GM19238 (cell line): ENCODE data around the gene ZNF547.
"Not testable (repeated sequence)": the region's sequence is repeated elsewhere in the genome, so short reads cannot be mapped to it uniquely, and the experiment has no call there.

Source experiments
- DNase-seq: peaks from one replicate; pipeline ENCODE4 v3.0.0; 2011; ENCODE audit warnings: low spot score; ENCODE audit not compliant: insufficient read length

Gene ZNF547

GRCh38 chr19:57374179-57374578 lies 10.8 kb downstream of the ZNF547 start:
- DNase-seq: no peak

DNA sequence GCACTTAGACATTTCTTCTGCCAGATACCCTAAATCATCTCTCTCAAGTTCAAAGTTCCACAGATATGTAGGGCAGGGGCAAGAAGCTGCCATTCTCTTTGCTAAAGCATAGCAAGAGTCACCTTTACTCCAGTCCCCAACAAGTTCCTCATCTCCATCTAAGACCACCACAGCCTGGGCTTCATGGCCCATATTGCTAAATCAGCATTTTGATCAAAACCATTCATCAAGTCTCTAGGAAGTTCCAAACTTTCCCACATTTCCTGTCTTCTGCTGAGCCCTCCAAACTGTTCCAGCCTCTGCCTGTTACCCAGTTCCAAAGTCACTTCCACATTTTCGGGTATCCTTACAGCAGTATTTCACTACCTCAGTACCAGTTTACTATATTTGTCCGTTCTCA lies 11.3 kb downstream of the ZNF547 start:
- not testable (repeated sequence) for DNase-seq

- DNase-seq: no peak
Measured at GRCh38 chr19:57376151-57376550, 12.8 kb downstream of the ZNF547 start.

DNA sequence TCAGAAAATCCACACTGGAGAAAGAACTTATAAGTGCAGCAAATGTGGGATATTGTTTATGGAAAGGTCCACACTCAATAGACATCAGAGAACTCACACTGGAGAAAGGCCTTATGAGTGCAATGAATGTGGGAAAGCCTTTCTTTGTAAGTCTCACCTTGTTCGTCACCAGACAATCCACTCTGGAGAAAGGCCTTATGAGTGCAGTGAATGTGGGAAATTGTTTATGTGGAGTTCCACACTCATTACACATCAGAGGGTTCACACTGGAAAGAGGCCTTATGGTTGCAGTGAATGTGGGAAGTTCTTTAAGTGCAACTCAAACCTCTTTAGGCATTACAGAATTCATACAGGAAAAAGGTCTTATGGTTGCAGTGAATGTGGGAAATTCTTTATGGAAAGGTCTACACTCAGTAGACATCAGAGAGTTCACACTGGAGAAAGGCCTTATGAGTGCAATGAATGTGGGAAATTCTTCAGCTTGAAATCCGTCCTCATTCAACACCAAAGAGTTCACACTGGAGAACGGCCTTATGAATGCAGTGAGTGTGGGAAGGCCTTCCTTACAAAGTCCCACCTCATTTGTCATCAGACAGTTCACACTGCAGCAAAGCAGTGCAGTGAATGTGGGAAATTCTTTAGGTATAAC lies 14.3 kb downstream of the ZNF547 start:
- DNase-seq: no peak

DNA sequence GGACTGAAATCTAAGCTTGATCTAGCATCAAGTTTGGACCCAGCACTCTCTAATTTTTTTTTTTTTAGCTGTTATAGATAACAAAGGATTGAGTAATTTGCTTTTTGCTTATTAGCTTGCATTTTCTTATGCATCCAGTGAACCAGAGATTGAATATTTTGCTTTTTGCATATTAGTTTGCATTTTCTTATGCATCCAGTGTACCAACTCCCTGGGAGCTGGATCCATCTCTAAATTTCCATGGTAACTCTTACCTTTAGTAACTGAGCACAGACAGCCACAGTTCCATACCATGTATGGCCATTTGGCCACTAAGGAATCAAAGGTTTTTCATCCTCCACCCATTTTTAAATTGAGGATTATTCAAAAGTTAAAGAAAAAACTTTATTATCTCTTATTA lies 17.6 kb downstream of the ZNF547 start:
- no peak for DNase-seq

DNA sequence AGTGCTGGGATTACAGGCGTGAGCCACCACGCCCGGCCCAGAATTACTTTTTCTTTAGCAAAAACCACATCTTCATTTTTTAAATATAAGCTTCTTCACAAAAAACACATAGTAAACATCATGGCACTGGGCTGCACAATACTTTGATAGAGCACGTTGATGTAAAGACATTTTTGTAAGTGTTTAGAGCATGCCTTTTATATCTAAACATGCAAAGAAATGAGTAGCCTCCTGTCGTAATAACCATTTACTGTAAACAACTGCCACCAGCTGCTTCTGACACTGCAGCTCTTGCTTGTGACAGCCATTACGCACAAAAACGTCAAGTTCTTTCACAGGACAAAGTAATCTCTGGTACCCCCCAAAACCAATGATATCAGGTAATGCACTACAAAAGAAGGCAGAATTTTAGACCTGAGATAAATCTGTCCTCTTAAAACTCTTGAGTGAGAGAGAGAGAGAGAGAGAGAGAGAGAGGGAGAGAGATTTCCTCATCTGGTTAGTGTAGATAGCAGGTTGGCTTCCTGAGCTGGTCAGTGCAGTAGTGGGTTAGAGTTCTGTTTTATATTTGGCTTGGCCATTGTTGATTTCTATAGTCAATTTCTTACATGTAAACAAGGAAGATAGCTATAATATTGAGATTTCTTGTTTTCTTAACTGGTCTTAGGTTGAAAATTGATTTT lies 19.6 kb downstream of the ZNF547 start:
- DNase-seq: no peak

- no peak for DNase-seq
Measured at GRCh38 chr19:57389194-57389729, 25.9 kb downstream of the ZNF547 start.

- DNase-seq: peak; percentile 81
Measured at GRCh38 chr19:57389730-57390598, 26.6 kb downstream of the ZNF547 start, which contains the start of gene ZNF548. Gene ZNF548 (plus strand): TSS chr19:57389854. CDS start chr19:57390100, 246 bp downstream.

- DNase-seq: no peak
Measured at GRCh38 chr19:57395710-57396109, 32.4 kb downstream of the ZNF547 start.

DNA sequence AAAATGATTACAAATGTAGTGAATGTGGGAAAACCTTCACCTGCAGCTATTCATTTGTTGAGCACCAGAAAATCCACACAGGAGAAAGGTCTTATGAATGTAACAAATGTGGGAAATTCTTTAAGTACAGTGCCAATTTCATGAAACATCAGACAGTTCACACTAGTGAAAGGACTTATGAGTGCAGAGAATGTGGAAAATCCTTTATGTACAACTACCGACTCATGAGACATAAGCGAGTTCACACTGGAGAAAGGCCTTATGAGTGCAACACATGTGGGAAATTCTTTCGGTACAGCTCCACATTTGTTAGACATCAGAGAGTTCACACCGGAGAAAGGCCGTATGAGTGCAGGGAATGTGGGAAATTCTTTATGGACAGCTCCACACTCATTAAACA lies 35.5 kb downstream of the ZNF547 start:
- no peak for DNase-seq

DNA sequence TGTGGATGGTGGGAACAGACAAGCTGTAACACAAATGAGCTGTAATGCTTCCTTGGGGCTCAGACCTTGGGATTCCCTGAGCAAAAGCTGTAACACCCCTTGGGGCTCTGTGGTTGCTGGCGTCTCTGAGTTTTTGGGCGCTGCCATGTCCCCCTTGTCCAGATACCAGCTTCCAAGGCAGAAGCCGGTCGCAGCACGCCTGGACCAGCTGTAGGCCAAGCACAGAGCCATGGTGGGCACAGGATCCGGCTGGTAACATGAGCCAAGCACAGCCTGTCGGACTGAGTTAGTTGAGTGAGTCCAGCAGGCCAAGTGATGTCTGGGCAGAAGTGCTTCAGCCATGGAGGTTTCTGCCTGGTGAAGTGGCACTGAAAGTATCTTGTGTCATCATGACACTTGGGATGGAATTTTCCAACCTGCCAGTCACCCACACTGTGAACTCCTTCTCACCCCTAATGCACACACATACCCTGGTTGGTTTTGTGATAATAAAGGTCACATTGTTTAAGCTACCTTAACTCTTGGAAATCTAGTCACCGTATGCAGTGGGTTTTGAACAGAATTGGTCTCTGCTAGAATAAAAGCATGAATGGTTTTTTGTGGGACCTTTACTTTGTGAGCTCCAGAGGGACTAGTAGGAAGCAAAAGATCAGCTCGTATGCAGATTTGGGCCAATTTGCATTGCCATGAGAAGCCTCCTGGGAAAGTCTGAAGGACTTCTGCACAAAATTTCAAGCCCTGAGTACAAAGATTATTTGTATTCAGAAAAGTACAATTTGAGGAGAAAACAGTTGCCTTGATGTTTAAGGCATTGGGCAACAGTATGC lies 40.6 kb downstream of the ZNF547 start:
- no peak for DNase-seq

- peak; percentile 51 for DNase-seq
Measured at GRCh38 chr19:57406516-57407123, 43.3 kb downstream of the ZNF547 start.

GRCh38 chr19:57410877-57411671 lies 47.7 kb downstream of the ZNF547 start, which contains the start of gene ZNF17:
Gene ZNF17 (plus strand): TSS chr19:57411161. CDS start chr19:57413616, 2,455 bp downstream.
- peak; percentile 89 for DNase-seq

- no peak for DNase-seq
Measured at GRCh38 chr19:57419439-57419838, 56.1 kb downstream of the ZNF547 start.

DNA sequence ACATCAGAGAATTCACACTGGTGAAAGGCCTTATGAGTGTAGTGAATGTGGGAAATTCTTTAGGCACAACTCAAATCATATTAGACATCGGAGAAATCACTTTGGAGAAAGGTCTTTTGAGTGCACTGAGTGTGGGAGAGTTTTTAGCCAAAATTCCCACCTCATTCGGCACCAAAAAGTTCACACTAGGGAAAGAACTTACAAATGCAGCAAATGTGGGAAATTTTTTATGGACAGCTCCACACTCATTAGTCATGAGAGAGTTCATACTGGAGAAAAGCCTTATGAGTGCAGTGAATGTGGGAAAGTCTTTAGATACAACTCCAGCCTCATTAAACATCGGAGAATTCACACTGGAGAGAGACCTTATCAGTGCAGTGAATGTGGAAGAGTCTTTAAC lies 57.7 kb downstream of the ZNF547 start:
- no peak for DNase-seq
